Astrocyte (in vitro differentiated cells and primary cell): ENCODE results near the gene ACAP3.

ENCODE experiments used
- CTCF ChIP-seq: IDR thresholded peaks from 2 replicates; pipeline ENCODE4 v1.5.1; 2011; ENCODE audit warnings: low read depth, mild to moderate bottlenecking, inconsistent platforms, low read length, moderate library complexity; ENCODE audit not compliant: insufficient read depth
- EZH2 ChIP-seq: IDR thresholded peaks from 2 replicates; pipeline ENCODE4 v1.6.1; 2012; ENCODE audit warnings: mild to moderate bottlenecking, low read length, inconsistent platforms; ENCODE audit not compliant: insufficient read depth

- TF ChIP-seq CTCF (no peak), EZH2 (no peak)
Observed at GRCh38 chr1:1279028-1279427, 28.7 kb downstream of the ACAP3 start.
